Measurements from ENCODE around the gene USP47.

Gene USP47

GRCh38 chr11:11841723-11842420 lies at the start of gene USP47:
Gene USP47, plus strand, starts transcription at chr11:11841972. Its CDS starts 214 bp downstream, at chr11:11842186.
- peak; percentile 93 for DNase-seq

GRCh38 chr11:11793073-11793472 lies 48.7 kb upstream of the USP47 start:
- DNase-seq, result no peak

GRCh38 chr11:11798586-11799438 lies 43.0 kb upstream of the USP47 start:
- DNase-seq, result peak; percentile 59 to 79

GRCh38 chr11:11805228-11805627 lies 36.5 kb upstream of the USP47 start:
- DNase-seq, result no peak

- DNase-seq, result no peak
Measured at GRCh38 chr11:11806074-11806473, 35.7 kb upstream of the USP47 start.

- DNase-seq, result no peak
Measured at GRCh38 chr11:11806586-11806985, 35.2 kb upstream of the USP47 start.

GRCh38 chr11:11807811-11808782 lies 33.7 kb upstream of the USP47 start:
- no peak for DNase-seq

GRCh38 chr11:11808992-11809615 lies 32.7 kb upstream of the USP47 start:
- DNase-seq, result no peak

- DNase-seq, result no peak
Measured at GRCh38 chr11:11810764-11811726, 30.7 kb upstream of the USP47 start.

GRCh38 chr11:11813288-11813962 lies 28.3 kb upstream of the USP47 start:
- no peak for DNase-seq

- no peak for DNase-seq
Measured at GRCh38 chr11:11814614-11815452, 26.9 kb upstream of the USP47 start.

GRCh38 chr11:11816511-11817314 lies 25.1 kb upstream of the USP47 start:
- no peak for DNase-seq

- no peak for DNase-seq
Measured at GRCh38 chr11:11817957-11818356, 23.8 kb upstream of the USP47 start.

- DNase-seq, result no peak
Measured at GRCh38 chr11:11818529-11819121, 23.1 kb upstream of the USP47 start.

- no peak for DNase-seq
Measured at GRCh38 chr11:11821899-11822298, 19.9 kb upstream of the USP47 start.

- no peak for DNase-seq
Measured at GRCh38 chr11:11822946-11823345, 18.8 kb upstream of the USP47 start.

GRCh38 chr11:11826260-11826659 lies 15.5 kb upstream of the USP47 start:
- no peak for DNase-seq

- DNase-seq, result no peak
Measured at GRCh38 chr11:11827272-11827671, 14.5 kb upstream of the USP47 start.
